Right ventricle myocardium superior (tissue), 1 donor: ENCODE measurements around the gene APOL3. TPM values are rescaled to one million over a fixed set of nuclear protein-coding genes. Genes with fewer than 3 reads are reported as not detected.
"Not testable (repeated sequence)": the region's sequence is repeated elsewhere in the genome, so short reads cannot be mapped to it uniquely, and the experiment has no call there.

Experiments used
- ATAC-seq: fragments of 200-7000 bp; cut with Tn5 transposase; one replicate; pipeline ENCODE4 v1.9.1; 2020; ENCODE audit warnings: mild to moderate bottlenecking; ENCODE audit not compliant: poor library complexity
- DNase-seq: peaks from one replicate; pipeline ENCODE4 v3.0.0-alpha.2; 2020
- intact Hi-C: fragments of 100-400 bp; cut with DNase I; formaldehyde crosslinking; loops from one replicate; pipeline ENCODE4 v1.11.2; 2022
- total RNA-seq: library from RNA; stranded (reverse); fragmentation: NEBNext Ultra II Directional; extraction: Animal tissue kit (Norgen Biotek cat#: 25700); gene quantifications from one replicate; pipeline ENCODE4 v1.2.1, GENCODE V29; 2021
- donor health status: DM: no; HTN: yes; CAD: no; lungs with severe emphysema.

The APOL3 gene
- total RNA-seq, 1 donor from 2014 or later: 25.5 TPM

DNA sequence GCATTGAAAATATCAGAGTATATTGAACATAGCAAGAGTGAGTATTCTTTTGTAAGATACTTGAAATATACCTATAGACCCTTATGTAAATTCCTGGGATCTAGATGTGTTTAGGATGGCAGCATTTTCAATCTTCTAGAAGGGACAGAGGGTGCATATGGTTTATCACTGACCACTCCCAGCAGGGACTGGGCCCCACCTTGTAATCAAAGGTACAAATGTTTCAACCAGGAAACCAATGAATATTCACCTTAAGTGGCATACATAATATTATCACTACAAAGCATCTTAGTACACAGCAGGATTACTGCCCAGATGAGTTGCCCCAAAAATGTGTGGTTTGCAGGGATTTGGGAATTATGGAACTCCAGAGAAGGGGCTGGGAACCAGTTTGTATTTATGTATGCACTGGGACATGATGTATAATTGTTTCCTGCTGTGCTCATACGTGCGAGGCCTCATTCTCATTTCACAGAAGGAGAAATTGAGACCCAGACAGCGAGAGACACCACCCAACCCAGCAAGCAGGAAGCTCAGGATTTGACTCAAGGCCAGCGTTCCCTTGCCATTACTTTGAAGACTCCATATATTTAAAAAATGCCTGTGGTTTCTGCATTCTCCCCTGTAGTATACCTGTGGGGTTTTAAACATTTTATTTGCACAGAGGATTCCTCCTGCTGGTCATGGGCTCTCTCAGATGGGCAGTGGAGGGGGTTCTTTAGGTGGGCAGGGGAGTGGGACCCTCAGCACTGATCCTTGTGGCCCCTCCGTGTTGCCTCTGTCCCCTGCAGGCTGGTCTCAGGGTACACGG, 35.9 kb upstream of the APOL3 start:
- ATAC-seq: no peak
- no peak for DNase-seq
- intact Hi-C loops: loop anchor here (5.0 kb wide), 2 partner anchors 41 to 81 kb away; partner anchors contain the start of gene APOL2

DNA sequence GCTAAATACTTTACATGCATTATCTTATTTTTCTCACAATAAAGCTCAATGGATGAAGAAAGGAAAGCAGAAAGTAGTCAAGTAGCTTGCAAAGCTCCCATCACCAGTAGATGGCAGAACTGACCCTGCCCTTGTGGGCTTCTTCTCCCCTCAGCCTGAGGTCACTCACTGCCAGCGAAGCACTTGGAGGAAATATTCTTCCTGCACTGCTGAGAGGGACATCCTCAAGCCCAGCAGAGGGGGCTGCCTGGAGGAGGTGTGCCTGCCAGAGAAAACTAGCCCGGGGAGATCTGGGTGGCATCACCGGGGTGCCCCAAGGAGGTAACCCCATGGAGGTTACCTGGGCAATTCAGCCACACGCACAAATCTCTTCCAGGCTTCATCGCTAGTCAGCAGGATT, 34.4 kb upstream of the APOL3 start:
- intact Hi-C loops: loop anchor here (5.0 kb wide), 2 partner anchors 42 to 82 kb away; partner anchors contain the start of gene APOL2
- ATAC-seq (peak; percentile 53), DNase-seq (peak; percentile 62)

DNA sequence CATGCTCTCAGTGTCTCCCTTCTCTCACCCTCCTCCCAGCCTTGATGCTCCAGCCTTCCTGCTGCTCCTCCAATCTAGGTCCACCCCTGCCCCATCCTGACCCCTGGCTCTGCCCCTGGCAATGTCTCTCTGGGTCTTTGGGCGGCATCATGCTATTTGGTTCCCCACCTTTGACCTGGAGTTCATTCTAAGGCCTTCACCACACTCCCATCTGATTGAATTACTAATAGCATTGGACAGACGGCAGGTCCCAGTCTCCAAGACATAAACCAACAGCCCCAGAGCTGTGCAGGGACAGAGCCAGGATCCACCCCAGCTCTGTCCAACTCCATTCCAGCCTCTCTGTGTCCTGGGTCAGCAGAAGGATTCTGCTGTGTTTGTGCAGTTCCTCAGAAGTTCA, 33.8 kb upstream of the APOL3 start:
- DNase-seq (no peak), ATAC-seq (no peak)
- intact Hi-C loops: no loop called here

DNA sequence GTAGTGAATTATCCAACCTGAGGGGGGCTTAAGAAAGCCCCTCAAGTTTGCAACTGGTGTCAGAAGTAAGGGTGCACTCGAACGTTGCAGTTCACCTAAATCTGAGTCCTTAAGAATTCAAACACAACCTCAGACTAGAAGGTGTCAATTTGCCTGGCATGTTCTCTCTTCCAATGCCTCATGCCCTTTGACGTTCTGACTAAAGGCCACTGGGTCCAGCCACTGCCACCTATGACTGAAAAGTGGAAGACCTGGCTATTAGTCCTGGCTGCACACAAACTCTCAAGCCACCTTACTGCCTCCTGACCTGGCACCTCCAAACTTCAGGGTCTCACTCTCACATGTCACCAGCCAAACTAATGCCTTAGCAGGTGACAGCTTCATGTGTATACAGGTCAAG, 33.0 kb upstream of the APOL3 start:
- DNase-seq (no peak), ATAC-seq (no peak)
- intact Hi-C loops: no loop called here

DNA sequence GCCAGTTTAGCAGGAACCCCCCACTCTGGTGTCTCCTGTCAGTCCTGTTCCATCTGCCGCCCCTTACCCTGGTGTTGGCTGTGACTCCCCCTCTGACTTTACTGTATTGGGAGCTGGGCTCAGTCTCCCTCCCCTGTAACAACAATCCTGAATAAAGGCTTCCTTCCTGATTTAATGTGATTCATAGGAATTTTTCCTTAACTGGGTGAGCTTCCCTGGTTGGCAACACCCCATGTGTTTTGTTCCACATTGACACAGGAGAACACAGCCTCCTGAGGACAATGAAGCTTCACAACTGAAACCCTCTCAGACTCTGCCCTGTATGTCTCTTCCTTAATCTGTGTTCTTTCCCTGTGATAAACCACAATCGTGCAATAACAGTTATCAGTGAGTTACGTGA, 32.6 kb upstream of the APOL3 start:
- ATAC-seq (no peak), DNase-seq (no peak)
- intact Hi-C loops: no loop called here

DNA sequence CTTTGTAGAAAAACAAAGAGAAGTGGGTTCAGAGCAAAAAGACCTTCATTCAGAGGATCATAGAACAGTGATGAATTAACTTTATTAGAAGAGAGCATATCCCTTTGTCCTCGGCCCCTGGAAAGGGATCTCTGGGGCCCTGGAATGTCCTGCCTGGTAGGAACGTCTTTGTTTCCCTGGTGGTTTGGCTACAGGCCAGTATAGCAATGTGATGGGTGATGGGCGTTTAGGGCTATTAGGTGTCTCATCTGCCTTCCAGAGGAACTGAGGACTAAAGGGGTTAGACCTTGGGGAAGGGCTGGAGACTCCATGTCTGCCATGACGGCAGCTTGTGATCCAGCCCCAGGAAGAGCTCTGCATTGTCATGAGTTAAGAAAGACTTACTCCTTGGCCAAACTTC, 32.0 kb upstream of the APOL3 start:
- no peak for ATAC-seq
- DNase-seq: no peak
- intact Hi-C loops: no loop called here

DNA sequence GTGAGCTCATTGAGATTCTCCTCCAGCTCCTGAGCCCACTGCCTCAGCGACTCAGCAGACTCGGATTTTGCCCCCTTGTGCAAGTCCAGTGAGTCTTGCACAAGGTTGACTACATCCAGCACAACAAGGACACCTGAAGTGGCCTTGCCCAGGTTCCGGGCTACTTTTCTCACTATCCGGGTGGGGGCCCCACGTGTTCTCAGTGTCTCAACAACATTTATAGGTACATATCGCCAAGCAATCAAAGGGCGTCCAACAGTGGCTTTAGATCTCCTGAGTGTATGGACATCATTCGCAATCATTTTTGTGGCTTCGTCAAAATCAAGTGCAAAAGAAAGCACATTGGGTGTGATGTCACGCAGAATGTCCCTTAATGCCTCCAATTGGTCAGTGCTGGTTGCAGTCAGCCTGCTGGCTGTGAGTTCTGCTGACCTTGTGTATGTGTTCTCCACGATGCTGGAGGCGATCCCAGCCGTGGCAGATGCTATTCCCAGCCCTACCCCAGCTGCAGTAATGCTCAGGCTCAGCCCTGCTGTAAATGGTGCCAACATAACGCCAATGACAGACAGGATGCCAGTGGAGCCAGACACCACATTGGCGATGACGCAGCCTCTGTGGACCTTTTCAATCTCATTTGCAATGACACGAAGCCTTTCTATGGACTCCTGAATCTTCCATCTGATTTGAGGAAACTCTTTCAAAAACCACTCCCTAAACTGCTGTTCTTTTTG, 30.7 kb upstream of the APOL3 start:
- ATAC-seq: peak; percentile 94
- DNase-seq: peak; percentile 91
- intact Hi-C loops: no loop called here

DNA sequence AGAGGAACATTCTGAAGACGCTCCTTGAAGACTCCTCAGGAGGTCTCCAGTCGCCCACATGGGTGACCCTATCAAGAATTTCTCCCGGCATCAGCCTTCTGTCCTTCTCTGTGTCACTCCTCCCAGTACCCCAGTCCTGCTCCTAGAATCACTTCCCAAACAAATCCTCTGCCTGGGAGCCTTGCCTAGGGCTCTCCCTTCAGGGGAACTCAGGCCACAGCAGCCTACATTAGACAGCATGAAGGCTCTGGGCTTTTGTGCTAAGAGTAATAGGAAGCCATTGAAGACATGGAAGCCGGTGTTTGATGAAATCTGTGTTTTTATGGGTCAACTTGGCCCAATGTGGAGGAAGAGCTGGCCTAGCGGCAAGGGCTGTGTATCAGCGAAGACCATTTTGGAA, 27.3 kb upstream of the APOL3 start:
- ATAC-seq, DNase-seq, intact Hi-C loops: not testable (repeated sequence)

DNA sequence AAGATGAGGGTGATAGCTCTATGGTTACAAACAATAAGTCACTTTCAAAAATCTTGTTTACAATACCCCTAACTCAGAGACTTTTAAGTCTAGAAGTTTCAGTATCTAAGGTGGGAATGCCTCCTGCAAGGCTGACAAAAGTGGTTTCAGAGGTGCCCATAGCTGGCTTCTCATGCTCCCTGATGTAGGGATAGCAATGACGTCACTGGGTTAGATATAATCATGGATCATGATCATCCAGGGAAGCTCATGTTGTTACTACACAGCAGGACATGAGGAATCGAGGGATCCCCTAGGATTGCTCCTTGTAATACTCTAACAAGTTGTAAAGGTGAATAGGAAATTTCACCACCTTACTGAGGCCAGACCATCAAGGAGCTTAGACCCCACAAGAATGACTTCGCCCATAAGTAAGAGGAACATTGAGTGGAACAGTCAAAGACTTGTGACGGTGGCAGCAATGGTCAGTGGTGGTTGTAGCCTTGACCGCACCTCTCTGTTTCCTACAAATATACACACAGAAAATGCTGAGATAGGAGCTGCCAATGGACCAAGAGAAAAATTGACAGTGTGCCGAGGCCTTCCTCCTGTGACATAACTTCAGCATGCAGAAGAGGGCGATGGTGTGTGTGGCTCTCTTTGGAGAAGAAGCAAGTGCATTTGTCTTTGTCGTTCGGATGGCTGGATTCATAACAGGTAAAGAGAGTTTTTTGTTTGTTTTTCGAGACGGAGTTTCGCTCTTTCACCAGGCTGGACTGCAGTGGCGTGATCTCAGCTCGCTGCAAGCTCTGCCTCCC, 25.5 kb upstream of the APOL3 start:
- ATAC-seq (no peak), DNase-seq (no peak)
- intact Hi-C loops: no loop called here

DNA sequence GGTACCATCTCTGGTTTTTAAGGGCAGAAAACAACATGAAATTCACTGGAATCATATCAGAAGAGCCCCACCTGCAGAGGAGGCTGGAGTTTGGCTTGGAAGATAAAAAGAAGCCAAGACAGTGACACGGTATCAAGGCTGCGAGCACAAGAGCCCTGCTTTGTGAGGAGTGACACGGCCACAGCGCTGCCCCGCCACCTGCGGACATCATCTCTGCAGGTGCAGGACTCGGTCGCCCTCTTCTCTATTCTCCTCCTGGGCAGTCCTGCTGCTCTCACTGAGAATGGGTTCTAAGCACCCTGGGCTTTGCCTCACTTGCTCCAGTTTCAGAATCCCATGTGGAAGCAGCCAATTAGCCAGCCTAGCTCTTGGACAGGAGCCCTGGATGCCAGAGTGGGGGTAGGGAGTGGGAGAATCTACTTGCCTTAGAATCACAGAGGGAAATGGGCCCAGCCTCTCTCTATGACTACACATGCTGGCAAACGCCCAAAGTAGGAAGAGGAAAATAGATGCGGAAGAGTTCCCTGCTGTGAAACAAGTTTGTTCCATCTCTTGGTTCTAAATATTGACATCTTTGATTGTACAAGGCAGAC, 24.0 kb upstream of the APOL3 start:
- intact Hi-C loops: loop anchor here (5.0 kb wide), 1 partner anchor 37 kb away; no protein-coding TSS in a partner anchor
- ATAC-seq (no peak), DNase-seq (no peak)

DNA sequence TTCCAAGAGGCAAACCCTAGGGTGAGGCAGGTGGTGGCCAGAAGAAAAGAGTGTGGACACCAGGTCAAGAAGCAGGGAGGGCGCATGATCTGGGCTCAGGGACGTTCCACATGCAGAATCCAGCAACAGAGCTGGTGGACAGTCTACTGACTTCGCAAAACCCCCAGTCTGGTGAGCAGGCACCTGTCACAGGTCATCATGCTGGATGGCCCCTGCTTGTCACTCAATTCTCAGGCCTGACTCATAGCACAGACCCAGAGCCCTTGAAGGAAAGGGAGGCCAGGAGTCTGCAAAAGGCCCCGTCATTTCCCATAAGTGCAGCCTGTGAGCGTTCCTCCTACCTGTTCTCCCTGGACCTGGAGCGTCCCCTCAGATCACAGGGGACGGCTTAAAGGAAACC, 22.9 kb upstream of the APOL3 start:
- DNase-seq: no peak
- no peak for ATAC-seq
- intact Hi-C loops: loop anchor here (5.0 kb wide), 1 partner anchor 36 kb away; no protein-coding TSS in a partner anchor

DNA sequence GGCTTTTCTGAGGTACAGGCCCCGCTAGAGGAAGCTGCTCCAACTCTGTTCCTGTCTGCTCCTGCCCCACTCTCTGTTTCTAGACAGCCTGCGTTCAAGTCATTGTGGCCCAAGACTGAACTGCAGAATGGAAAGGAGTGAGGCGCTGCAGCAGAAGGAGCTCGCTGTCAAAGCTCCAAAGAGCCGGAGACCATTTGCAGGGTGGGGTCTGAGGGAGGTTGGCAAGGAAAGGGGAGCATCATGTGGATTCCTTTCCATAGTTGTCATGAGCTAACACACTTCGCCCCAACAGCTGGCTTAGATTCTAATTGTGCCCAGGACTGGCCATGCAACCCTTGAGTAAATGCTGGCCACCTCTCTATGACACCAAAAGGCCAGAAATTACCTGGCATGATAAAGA, 22.3 kb upstream of the APOL3 start:
- intact Hi-C loops: loop anchor here (5.0 kb wide), 1 partner anchor 36 kb away; no protein-coding TSS in a partner anchor
- no peak for DNase-seq
- no peak for ATAC-seq

DNA sequence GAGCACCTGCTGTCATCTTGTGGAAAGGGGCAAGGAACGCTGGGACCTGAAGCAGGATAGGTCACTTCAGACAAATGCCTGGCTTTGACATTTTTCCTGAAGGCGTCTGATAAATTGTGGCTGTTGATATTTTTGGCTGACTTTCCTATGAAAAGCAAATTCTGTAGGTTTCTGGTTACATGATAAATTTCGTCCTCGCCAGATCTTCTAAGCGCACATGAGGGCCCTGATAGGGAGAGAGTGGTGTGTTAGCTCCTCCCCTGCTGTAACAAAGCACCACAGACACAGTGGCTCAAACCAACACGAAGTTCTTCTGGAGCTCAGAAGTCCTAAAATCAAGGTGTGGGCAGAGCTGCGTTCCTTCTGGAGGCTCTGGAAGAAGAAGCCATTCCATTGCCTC, 21.5 kb upstream of the APOL3 start:
- DNase-seq (no peak), ATAC-seq (no peak)
- intact Hi-C loops: loop anchor here (5.0 kb wide), 1 partner anchor 35 kb away; no protein-coding TSS in a partner anchor

DNA sequence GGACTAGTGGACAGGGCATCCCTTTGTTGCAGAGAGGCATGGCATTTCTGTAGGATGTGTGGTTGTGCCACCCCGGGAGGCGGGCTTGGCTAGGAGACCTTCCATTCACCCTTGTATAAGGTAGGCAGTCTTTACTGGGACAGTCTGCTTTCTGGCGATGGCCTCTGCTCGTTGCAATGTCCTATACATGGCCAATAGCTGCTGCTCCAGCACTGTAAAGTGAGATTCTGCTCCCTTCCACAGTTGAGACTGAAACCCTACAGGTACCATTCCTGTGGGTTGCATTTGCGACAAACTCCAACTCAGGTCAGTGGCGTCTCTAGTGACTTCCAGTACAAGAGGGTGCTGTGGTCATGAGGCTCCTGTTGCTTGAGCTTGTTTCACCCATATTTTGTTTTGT, 20.4 kb upstream of the APOL3 start:
- DNase-seq (no peak), ATAC-seq (no peak)
- intact Hi-C loops: loop anchor here (5.0 kb wide), 1 partner anchor 34 kb away; no protein-coding TSS in a partner anchor

DNA sequence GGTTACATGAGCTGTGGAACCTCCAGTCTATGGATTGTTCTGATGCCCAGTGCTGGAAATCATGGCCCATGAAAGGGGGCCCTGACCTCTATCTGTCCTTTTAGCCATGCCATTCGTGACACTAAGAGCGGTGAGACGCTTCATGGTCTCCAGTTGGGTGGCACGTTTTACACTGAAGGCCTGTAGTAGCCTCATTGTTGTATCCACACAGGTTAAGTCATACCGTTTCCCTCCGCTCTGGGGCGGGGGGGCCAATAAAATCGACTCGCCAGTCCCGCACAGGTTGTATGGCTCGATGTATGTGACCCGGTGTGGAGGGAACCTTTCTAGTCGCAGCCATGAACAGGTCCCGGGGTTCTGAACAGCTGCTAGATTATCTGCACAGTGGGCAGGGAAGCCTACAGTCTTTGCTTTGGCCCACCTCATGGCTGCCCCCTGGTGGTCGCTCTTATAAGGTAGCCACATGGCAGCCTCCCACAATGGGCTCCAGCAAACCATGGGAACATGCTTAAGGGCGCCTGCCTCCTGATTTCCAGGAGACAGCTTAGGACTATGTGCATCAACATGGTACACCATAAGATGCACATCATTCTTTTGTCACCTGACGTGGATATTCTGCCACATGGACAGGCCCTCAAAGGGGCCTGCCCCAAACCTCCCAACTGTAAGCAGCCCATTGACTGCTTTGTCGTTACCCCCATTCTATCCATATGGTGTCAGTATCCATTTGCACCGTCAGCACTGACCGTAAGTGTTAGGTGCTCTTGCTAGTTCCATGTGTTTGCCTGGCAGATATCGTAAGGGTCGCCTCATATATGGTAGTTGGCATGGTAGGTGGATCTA, 19.7 kb upstream of the APOL3 start:
- DNase-seq (peak; percentile 94), ATAC-seq (peak; percentile 93)
- intact Hi-C loops: loop anchor here (5.0 kb wide), 1 partner anchor 33 kb away; no protein-coding TSS in a partner anchor

DNA sequence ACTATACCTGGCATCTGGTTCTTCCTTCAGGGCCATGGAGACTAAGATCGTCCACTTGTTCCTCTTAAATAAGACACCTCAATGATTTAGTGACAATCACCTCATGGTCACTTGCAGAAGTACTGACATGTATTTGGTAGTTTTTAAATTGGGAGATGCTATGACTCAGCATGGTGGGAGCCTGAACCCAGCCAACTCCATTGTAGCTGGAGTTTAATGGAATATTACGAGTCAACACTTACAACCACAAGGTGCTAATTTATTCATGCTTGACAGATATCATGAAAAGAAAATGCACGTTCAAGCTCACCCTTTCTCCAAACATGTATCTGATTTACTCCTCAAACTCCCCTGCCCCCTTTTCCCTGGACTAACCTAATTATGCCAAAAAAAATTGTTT, 16.6 kb upstream of the APOL3 start:
- DNase-seq: no peak
- intact Hi-C loops: no loop called here

DNA sequence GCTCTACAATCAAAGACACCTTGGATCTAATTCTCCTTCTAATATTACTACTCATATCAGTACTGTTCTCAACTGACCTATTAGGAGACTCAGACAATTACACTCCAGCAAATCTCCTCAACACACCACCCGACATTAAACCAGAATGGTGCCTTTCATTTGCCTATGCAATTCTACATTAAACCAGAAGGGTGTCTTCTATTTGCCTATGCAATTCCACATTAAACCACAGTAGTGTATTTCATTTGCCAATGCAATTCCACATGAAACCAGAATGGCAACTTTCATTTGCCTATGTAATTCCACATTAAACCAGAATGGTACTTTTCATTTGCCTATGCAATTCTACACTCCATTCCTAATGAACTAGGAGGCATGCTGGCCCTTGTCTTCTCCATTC, 15.3 kb upstream of the APOL3 start:
- intact Hi-C loops: no loop called here
- DNase-seq (no peak), ATAC-seq (no peak)

More for the DNA sequence above, 16.6 kb upstream of the APOL3 start:
- no peak for ATAC-seq

DNA sequence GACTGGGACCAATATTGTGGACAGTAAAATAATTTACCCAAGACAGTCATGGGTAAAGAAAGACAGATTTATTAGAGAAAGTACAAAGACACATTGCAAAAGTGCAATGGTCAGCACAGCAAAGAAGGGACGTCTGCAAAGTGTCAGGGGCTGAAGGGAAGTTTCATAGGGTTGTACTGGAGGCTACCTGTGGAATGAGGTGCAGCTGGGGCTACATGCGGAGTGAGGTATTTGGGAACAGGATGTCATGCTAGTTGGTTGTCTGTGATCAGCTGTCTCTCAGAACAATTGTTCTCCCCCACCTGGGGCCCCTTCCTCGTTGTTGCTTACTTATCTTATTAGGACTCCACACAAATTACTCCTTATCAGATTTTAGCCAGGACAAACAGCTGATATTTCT, 11.4 kb upstream of the APOL3 start:
- intact Hi-C loops: no loop called here
- no peak for DNase-seq
- no peak for ATAC-seq
